Panc1 (cell line): ENCODE data around the gene DAG1. TPM values are rescaled to one million over a fixed set of nuclear protein-coding genes. Genes with fewer than 3 reads are reported as not detected.

Experiments
- ATAC-seq: fragments of 200-7000 bp; cut with Tn5 transposase; 2 replicates; pipeline ENCODE4 v1.9.1; 2020; ENCODE audit warnings: mild to moderate bottlenecking, moderate library complexity
- BruUV-seq: library from RNA; stranded (reverse); fragments of 400-500 nt; replicated peaks from 2 replicates; lab custom pipeline; 2021; lab: Mats Ljungman, UMichigan
- CTCF ChIA-PET: fragments of 300-600 bp; sonication (Branson Sonifier 250); formaldehyde crosslinking; loops from one replicate; lab custom pipeline; 2022; ENCODE audit warnings: antibody characterized with exemption; lab: Charles Lee
- POLR2A ChIA-PET: fragments of 300-600 bp; sonication (Branson Sonifier 250); formaldehyde crosslinking; loops from one replicate; lab custom pipeline; 2022; ENCODE audit warnings: antibody characterized with exemption; lab: Charles Lee
- DNase-seq: peaks from one replicate; pipeline ENCODE4 v3.0.0-alpha.2; 2010; ENCODE audit warnings: low read depth, low spot score
- H3K27ac ChIP-seq: 2 replicates; pipeline ENCODE4 v1.5.1; 2011; ENCODE audit warnings: mild to moderate bottlenecking, low read length, inconsistent platforms
- H3K27me3 ChIP-seq: fragments of 200-500 bp; sonication (Bioruptor generic); 2 replicates; pipeline ENCODE4 v1.6.0; 2014; ENCODE audit warnings: low read length, inconsistent platforms; ENCODE audit not compliant: control insufficient read depth, insufficient read depth
- H3K36me3 ChIP-seq: fragments of 200-500 bp; sonication (Bioruptor generic); 2 replicates; pipeline ENCODE4 v1.5.1; 2014; ENCODE audit warnings: inconsistent platforms, mild to moderate bottlenecking, low read length, moderate library complexity; ENCODE audit not compliant: control insufficient read depth, insufficient read depth
- H3K4me1 ChIP-seq: 2 replicates; pipeline ENCODE4 v1.5.1; 2011; ENCODE audit warnings: inconsistent platforms, mild to moderate bottlenecking, low read length, moderate library complexity; ENCODE audit not compliant: control insufficient read depth, insufficient read depth
- H3K4me3 ChIP-seq, 2 experiments: 2 replicates each; pipeline ENCODE4 v1.5.1; 2011 to 2012; ENCODE audit warnings: low read depth in 2 of 2, low read length in 2 of 2, mild to moderate bottlenecking in 2 of 2, inconsistent platforms in 1 of 2, moderate library complexity in 1 of 2
- H3K9me3 ChIP-seq: fragments of 200-500 bp; sonication (Bioruptor generic); 2 replicates; pipeline ENCODE4 v1.5.1; 2014; ENCODE audit warnings: low read depth, mild to moderate bottlenecking, inconsistent platforms, low read length, moderate library complexity; ENCODE audit not compliant: control insufficient read depth, insufficient read depth
- POLR2AphosphoS5 ChIP-seq: IDR thresholded peaks from 2 replicates; pipeline ENCODE4 v1.6.1; 2012; ENCODE audit warnings: mild to moderate bottlenecking, low read depth, low read length, moderate library complexity
- SIN3A ChIP-seq: IDR thresholded peaks from 2 replicates; pipeline ENCODE4 v1.6.1; 2012; ENCODE audit warnings: low read depth, mild to moderate bottlenecking, low read length, moderate library complexity, borderline replicate concordance; ENCODE audit not compliant: insufficient read depth
- TCF7L2 ChIP-seq: IDR thresholded peaks from 2 replicates; pipeline ENCODE4 v1.6.1; 2011; ENCODE audit warnings: mild to moderate bottlenecking, low read depth, low read length, inconsistent platforms
- in situ Hi-C: cut with HindIII; loops from 2 replicates; pipeline ENCODE4 v1.10.0; 2016; ENCODE audit warnings: low sequenced_read_pairs, low pct_unique_long_range_greater_than_20kb
- intact Hi-C: fragments of 100-400 bp; cut with micrococcal nuclease; formaldehyde crosslinking; loops from one replicate; pipeline ENCODE4 v1.10.0; 2022; ENCODE audit not compliant: unreplicated experiment
- total RNA-seq: library from RNA; stranded (reverse); gene quantifications from one replicate; pipeline ENCODE4 v1.2.1, GENCODE V29; 2021; ENCODE audit not compliant: unreplicated experiment
- TF ChIP-seq, protein P1 (sequence below), 2 experiments: IDR thresholded peaks; 2 replicates each; pipeline ENCODE4 v1.6.1; 2011 to 2012; ENCODE audit warnings: low read depth in 2 of 2, control low read depth in 1 of 2, low read length in 1 of 2, mild to moderate bottlenecking in 1 of 2, moderate library complexity in 1 of 2; ENCODE audit not compliant: insufficient read depth in 1 of 2
- TF ChIP-seq, protein P2 (sequence below): fragments of 450-650 bp; IDR thresholded peaks from 2 replicates; pipeline ENCODE4 v1.5.1; 2017; ENCODE audit warnings: mild to moderate bottlenecking

DAG1 gene
- total RNA-seq, 1 experiment from 2014 or later: 160 TPM

DNA sequence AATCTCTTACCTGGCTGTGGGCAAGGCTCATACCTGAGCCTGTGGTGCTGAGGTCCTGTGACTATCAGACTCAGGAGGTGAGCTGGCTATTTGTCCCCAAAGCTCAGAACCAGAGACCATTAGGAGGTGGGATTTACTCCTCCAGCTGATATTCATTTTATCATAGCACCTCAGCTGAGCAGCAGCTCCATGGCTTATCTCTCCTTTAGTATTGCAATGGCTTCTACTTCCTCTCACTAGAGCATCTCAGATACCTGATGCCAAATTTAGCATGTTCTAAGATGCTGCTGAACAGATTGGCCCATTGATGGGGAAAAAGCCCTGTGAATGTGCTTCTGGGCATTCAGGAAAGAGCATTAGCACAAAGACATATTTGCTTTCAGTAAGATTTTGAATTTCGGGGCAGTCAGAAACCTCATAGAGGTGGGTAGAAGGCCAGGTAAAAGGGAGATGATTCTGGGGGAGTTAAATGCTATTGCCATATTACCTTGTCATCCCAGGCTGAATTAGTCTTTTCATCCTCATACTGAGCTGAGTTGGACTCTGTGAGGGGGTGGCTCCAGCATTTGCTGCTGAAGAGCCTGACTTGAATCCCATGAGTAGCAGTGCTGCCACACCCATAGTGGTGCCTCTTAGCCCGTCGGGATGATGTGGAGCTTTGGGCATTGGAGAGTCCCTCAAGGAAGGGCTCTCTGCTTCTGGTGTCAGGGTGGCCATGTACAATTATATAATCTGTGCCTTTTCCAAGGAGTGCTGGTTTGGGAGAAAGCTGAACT, 86.6 kb downstream of the DAG1 start:
- ChIA-PET POLR2A (interaction anchor here (0.6 kb wide), 1 partner anchor 9 kb away, joined by 5 read pairs; no protein-coding TSS in a partner anchor), CTCF (no interaction called here)
- Histone ChIP-seq H3K36me3 (no peaks in the 10 kb centered on the region), H3K27ac (no peak overlapping the region), H3K4me3 (no peak overlapping the region), H3K27me3 (peaks cover 4% of the 10 kb centered on the region; the same call in 1 of the 2 replicates), H3K9me3 (no peaks in the 10 kb centered on the region), H3K4me1 (no peaks in the 10 kb centered on the region)
- BruUV-seq: no TSS peak
- intact Hi-C loops: no loop called here
- TF ChIP-seq TCF7L2 (no peak), SIN3A (no peak), POLR2AphosphoS5 (no peak)
- TF ChIP-seq, protein P1, sequence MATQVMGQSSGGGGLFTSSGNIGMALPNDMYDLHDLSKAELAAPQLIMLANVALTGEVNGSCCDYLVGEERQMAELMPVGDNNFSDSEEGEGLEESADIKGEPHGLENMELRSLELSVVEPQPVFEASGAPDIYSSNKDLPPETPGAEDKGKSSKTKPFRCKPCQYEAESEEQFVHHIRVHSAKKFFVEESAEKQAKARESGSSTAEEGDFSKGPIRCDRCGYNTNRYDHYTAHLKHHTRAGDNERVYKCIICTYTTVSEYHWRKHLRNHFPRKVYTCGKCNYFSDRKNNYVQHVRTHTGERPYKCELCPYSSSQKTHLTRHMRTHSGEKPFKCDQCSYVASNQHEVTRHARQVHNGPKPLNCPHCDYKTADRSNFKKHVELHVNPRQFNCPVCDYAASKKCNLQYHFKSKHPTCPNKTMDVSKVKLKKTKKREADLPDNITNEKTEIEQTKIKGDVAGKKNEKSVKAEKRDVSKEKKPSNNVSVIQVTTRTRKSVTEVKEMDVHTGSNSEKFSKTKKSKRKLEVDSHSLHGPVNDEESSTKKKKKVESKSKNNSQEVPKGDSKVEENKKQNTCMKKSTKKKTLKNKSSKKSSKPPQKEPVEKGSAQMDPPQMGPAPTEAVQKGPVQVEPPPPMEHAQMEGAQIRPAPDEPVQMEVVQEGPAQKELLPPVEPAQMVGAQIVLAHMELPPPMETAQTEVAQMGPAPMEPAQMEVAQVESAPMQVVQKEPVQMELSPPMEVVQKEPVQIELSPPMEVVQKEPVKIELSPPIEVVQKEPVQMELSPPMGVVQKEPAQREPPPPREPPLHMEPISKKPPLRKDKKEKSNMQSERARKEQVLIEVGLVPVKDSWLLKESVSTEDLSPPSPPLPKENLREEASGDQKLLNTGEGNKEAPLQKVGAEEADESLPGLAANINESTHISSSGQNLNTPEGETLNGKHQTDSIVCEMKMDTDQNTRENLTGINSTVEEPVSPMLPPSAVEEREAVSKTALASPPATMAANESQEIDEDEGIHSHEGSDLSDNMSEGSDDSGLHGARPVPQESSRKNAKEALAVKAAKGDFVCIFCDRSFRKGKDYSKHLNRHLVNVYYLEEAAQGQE (IDR thresholded peaks at IDR 0.05; ENCODE audit: insufficient read depth in 1 of 2, low read depth in 2 of 2, low read length in 1 of 2): no peak
- TF ChIP-seq, protein P2, sequence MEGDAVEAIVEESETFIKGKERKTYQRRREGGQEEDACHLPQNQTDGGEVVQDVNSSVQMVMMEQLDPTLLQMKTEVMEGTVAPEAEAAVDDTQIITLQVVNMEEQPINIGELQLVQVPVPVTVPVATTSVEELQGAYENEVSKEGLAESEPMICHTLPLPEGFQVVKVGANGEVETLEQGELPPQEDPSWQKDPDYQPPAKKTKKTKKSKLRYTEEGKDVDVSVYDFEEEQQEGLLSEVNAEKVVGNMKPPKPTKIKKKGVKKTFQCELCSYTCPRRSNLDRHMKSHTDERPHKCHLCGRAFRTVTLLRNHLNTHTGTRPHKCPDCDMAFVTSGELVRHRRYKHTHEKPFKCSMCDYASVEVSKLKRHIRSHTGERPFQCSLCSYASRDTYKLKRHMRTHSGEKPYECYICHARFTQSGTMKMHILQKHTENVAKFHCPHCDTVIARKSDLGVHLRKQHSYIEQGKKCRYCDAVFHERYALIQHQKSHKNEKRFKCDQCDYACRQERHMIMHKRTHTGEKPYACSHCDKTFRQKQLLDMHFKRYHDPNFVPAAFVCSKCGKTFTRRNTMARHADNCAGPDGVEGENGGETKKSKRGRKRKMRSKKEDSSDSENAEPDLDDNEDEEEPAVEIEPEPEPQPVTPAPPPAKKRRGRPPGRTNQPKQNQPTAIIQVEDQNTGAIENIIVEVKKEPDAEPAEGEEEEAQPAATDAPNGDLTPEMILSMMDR: no peak
- ATAC-seq (no peak), DNase-seq (no peak)
- in situ Hi-C loops: no loop called here

DNA sequence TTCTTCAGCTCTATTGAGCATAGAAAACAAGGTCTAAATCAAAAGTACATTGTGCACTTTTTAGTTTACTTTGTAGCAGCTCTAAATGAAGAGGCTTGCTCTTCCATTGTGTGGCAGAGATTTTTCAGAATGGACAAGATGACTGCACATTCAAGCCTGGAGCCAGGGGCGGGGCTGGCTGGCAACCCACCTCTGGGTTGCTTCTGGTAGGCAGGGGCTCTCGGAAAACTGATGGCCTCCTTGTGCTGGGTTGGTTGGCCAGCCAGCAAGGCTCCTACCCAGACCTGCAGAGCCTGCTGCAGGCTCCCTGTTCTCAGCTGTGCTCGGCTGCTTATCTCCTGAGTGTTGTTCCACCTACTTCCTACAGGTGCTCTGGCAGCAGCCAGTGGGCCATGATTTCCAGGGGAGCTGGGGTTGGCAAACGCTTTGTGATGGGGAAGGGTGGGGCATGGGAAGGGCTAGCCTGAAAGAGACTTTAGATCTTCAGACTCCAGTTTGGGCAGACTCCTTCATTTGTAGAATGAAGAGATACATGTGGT, 93.0 kb downstream of the DAG1 start:
- no peak for DNase-seq
- Histone ChIP-seq H3K4me1 (no peaks in the 10 kb centered on the region), H3K4me3 (no peak overlapping the region), H3K27me3 (no peaks in the 10 kb centered on the region; the same call in 1 of the 2 replicates), H3K36me3 (no peaks in the 10 kb centered on the region), H3K27ac (no peak overlapping the region), H3K9me3 (no peaks in the 10 kb centered on the region)
- intact Hi-C loops: no loop called here
- in situ Hi-C loops: no loop called here
- BruUV-seq: no TSS peak
- ChIA-PET POLR2A (interaction anchor here (0.6 kb wide), 1 partner anchor 233 kb away, joined by 4 read pairs; no protein-coding TSS in a partner anchor), CTCF (no interaction called here)
- TF ChIP-seq POLR2AphosphoS5 (no peak), TCF7L2 (no peak), SIN3A (no peak)
- TF ChIP-seq, protein P2: no peak
- TF ChIP-seq, protein P1 (IDR thresholded peaks at IDR 0.05; ENCODE audit: insufficient read depth in 1 of 2, low read depth in 2 of 2, low read length in 1 of 2): no peak
- no peak for ATAC-seq
